Activated gamma-delta T cell treated with Interleukin-2 at 50 U/mL for 16 hours (primary cell): ENCODE results near the gene BOD1L2.

Experiments used
- DNase-seq: peaks from one replicate; pipeline ENCODE4 v3.0.0-alpha.2; 2020

Gene BOD1L2

DNA sequence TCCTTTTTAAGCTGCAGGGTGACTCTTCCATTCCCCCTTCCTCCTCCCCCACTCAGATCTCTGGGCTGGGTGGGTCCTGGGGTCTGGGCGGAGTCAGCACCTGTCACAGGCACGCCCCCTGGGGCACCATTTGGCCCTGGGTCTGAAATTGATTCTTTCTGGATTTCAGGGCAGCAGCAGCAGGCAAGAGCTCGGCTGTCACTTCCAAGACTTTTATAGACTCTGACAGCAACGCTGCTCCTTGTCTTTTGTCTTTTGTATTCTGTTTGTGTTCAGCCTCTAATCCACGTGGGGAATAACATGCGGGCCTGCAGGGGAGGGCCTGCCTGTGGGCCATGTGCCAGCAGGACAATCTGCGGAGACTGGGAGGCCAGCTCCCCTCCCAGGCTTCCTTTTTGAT lies 3.9 kb downstream of the BOD1L2 start:
- no peak for DNase-seq

DNA sequence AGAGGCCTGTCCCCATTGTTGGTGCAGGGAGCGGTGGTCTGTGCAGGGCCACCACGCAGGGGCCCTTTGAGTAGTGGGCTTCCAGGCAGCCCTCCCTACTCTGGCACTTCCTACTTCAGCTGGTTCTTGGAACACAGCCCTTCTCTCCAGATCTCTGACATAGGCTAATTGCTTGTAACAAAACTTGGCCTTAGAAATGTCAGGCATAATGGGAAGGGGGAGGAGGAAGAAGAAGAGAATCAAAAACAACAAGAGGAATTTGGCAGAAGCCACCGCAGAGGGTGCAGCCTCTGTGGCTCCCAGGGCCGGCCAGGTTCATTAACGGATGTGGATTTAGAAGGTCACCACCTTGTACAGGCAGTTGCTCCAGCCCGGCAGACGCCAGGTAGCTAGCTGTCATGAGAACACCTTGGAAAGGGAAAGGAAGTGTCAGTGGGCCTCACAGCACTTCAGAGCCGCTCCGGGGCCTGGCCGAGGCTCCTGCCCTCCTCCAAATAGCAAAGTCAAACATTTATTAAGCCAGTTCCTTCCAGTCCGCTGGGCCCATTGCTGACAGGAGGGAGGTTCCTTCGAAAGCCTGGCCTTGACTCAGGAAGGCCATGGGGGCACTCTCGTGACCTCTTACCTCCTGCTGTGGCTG lies 7.4 kb downstream of the BOD1L2 start:
- DNase-seq = no peak

DNA sequence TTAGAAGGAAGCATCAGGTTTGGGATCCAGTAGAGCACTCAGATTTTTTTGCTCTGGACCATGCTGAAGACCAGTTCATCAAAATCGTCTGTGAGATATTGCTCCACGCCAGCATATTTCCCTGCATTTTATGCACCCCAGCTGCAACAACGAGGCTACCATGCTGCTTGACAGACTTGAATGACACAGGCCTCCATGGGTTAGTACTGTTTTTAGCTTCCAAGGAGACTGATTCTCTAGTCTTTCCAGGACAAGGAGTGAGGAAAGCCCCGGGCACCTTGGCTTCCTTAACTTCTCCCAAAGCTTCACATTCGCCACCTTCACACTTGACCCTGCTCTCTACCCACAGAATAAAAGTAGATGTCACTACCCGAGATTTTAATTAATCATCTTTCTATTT lies 17.5 kb downstream of the BOD1L2 start:
- DNase-seq = no peak

DNA sequence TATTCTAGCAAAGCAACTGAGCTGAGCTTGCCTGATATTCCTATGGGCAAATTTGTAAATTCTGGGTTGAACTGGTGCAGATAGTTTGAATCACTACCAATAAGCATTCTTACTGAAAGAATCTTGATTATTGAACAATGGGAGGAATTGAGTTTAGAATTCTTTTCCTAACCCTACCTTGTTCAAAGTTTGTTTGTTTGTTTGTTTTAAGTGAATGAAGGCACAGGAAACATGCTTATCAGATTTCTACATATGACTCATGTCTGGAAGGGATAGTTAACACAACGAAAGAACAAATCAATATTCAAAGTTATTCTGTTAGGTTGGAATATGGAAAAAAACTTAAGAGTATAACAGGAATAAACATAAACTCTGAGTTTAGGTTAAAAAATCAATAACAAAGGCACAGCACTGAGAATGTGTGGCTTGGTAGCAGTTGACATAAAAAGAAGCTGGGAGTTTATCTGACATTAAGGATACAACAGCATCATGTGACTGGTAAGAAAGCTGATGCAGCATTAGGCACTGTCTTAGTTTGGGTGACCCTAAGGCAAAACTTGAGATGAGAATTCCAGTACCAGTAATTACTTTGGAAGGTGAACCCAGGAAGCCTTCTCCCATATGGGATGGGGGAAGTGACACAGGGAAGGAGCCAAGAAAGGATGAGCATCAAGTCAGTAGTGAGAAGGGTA lies 20.9 kb downstream of the BOD1L2 start:
- no peak for DNase-seq

DNA sequence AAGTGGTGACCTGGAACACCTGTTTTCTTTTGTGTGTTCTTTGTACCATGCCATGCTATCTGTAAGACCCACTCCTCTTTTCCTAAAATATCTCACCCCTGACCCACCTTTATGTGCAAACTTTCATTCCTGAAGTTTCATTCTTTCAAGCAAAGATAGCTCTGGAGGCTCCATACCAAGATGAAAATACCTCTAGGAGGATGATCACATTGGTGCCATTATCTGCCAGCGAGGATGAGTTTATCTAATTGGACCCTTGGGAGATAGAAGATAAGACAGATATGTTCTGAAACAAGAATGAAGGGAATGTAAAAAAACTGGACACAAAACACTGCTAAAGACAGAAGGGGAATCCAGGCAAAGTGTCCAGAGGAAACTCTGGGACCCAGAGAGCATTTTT lies 24.1 kb downstream of the BOD1L2 start:
- no peak for DNase-seq

DNA sequence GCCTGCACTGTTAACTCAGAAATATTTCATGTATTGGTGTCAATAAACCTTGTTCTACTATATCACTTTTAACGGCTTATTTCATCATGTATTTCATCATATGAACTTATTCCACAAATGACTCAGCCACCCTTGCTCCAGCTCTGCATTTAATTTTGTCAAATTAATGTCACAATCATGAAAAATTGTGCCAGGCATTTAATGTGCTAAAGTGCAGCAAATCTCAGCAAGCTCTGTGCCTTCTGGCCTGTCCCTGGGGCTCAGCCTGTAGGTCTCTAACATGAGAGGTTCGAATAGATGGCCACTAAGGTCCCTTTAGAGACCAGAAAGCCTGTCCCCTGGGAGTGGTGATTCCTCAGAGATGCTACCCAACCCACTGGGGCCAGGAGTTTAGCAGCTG lies 28.6 kb downstream of the BOD1L2 start:
- no peak for DNase-seq

DNA sequence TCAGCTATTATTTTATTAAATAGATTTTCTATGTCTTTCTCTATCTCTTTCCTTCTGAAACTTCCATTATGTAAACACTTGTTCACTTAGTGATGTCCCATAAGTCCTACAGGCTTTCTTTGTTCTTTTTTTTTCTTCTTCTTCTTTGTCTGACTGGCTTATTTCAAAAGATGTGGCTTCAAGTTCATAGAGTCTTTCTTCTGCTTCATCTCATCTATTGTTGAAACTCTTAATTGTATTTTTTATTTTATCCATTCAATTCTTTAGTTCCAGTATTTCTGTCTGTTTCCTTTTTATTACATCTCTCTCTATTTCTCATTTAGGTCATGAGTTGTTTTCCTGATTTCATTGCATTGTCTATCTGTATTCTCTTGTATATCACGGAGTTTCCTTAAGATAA lies 38.5 kb downstream of the BOD1L2 start:
- no peak for DNase-seq

DNA sequence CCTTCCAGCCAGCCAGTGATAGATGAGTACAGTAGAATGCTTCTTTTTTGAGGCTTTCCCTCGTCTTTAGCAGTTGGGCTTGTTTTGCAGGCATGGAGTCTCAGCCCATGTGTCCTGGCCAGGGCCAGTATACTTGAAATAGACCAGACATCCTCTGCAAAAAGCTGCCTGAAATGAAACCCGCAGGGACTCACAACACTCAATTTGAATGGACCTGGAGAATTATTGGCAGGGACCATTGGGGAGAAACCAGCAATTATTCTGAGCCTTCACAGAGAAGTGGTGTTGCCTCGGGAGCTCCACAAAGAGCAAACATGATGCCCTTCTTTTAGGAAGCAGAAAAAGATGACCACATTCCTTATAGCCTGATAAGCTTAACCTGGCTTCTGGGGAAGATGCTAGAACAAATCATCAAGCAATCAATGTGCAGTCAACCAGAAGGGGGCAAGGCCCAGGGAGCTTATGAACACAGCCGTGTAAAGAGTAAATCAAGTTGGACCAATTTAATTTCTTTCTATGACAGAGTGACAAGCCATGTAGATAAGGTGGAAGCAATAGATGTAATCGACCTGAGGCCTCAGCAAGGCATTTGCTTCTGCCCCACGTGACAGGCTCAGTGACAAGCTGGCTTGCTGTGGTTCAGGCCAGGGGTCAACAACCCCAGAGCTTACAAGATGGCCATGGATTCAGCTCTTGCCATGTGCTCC lies 42.1 kb downstream of the BOD1L2 start:
- DNase-seq = no peak

DNA sequence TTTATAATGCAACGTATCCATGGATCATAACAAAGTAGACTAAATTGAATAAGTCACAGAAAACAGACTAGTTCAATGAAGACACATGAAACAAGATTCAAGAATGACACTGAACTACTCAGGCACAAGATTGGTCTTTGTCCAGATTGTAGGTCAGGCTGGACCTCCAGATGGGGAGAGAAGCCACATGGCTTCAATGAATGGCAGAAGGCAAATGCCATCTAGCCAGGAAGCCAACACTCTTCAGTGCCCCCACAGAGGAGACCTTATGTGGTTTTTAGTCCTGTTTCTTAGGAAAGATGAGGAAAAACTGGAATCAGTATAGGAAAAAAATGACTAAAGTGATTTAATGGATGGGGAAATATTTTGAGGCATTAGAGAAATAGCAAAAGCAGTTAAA lies 43.1 kb downstream of the BOD1L2 start:
- no peak for DNase-seq

DNA sequence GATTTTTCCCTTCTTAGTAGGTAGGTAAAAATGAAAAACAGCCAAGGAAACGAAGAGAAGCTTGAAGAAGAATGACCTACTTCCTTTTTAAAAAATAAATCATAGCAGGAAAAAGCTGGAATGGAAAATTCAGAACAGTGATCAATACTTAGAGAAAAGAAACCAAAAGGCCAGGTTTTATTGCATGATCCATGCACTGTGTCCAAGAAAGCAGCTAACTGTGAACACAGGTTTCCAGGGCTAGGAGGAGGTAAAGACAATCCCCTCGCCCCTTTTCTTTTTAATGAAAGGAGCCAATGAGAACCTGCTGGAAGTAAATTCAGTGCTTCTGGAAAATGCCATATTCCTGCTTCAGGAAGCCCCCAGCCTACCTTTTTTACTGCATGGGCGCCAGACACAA lies 47.2 kb downstream of the BOD1L2 start:
- no peak for DNase-seq

DNA sequence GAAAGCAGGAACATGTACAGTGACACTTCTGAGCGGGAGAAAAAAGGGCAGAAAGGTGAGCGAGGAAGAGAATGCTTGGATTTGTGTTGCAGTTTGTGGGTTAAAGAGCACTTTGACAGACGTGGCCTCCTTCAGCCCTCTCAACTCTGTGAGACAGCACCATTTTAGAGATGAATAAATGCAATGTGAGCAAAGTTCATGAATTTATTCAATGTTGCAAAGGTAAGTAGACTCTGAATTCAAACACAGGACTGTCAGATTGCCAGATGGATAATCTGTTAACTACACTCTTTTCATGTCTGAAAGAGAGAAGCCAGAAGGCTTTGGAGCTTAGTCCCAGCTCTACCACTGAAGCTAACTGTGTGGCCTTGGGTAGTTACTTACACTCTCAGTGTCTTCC lies 47.7 kb downstream of the BOD1L2 start:
- no peak for DNase-seq

DNA sequence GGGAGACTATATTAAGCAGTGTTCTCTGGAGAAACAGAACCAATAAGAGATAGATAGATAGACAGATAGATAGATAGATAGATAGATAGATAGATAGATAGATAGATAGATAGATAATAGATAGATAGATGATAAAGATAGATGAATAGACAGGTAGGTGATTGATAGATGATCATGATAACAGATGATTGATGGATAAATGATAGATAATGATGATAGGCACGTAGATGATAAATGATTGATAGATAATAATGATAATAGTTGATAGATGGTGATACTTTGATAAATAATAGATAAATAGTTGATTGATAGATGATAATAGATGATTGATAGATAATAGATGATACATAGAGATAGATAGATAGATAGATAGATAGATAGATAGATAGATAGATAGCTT lies 48.5 kb downstream of the BOD1L2 start:
- no peak for DNase-seq

DNA sequence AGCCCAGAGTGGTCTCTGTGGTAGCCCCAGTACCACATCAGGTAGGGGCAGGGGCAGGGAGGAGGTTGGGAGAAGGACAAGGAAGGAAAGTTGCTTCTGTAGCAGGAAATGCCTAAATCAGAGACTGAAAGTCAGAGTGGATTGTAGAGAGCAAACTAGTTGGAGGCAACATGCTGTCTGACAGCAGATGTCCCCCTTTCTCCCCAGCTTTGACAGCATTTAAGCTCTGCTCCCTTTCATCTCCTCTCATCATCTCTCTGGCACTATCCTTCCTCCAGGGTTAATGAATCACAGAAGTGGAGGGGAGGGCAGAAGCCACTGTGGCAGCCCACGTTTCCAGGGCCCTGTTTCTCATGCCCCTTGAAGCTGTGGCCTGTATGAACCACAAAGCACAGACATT lies 50.4 kb downstream of the BOD1L2 start:
- no peak for DNase-seq

DNA sequence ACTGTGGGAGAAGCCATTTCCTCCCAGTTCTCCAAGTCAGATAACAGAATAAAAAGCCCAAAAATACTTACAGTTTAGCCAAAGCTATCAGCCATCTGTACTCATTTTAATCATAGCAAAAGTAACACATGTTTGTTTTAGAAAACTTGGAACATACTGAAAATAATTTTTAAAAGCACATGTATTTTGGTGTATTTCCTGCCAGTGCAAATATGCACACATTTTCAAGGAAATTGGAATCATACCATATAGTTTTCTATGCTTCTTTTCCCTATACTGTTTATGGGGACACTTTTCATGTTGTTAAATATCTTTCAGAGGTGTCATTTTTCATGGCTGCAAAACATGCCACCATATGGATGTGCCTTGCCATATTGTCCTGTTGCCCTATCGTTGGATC lies 51.2 kb downstream of the BOD1L2 start:
- DNase-seq = no peak
